SK-N-SH (cell line): Measurements from ENCODE around the gene STX1A. TPM values are rescaled to one million over a fixed set of nuclear protein-coding genes. Genes with fewer than 3 reads are reported as not detected.
"Not testable (repeated sequence)": the region's sequence is repeated elsewhere in the genome, so short reads cannot be mapped to it uniquely, and the experiment has no call there.

Experiments used
- CTCF ChIA-PET: fragments of 300-600, 350-600 bp; formaldehyde crosslinking; extraction: SDS; loops from one replicate; lab custom pipeline; 2021; lab: Yijun Ruan, JAX
- POLR2A ChIA-PET: fragments of 350-600 bp; sonication (Branson Sonifier 250); formaldehyde crosslinking; extraction: SDS; loops from one replicate; lab custom pipeline; 2020; ENCODE audit warnings: antibody characterized with exemption, inconsistent platforms; lab: Yijun Ruan, JAX
- DNase-seq: peaks from one replicate; pipeline ENCODE4 v3.0.0; 2012
- H2AFZ ChIP-seq: fragments of 200-600 bp; sonication (generic); 2 replicates; pipeline ENCODE4 v1.8.1; 2016; ENCODE audit warnings: antibody characterized with exemption, mild to moderate bottlenecking, low read depth
- H3F3A ChIP-seq: fragments of 200-600 bp; sonication (generic); replicated peaks from 2 replicates; pipeline ENCODE3; 2016; ENCODE audit warnings: antibody characterized with exemption, mild to moderate bottlenecking; ENCODE audit not compliant: insufficient read depth
- H3K27ac ChIP-seq, 2 experiments: fragments of 200-500 bp in 1 of 2; fragments of 200-600 bp in 1 of 2; sonication (Bioruptor generic) in 1 of 2; sonication (generic), shearing (Covaris generic) in 1 of 2; 2 replicates each; pipeline versions ENCODE4 v1.5.1 to v1.6.1; 2014 to 2016; ENCODE audit warnings: low read depth in 2 of 2, inconsistent platforms in 1 of 2, low read length in 1 of 2, mild to moderate bottlenecking in 1 of 2, mixed read lengths in 1 of 2
- H3K27me3 ChIP-seq: fragments of 200-600 bp; sonication (generic), shearing (Covaris generic); 2 replicates; pipeline ENCODE4 v1.6.1; 2016; ENCODE audit warnings: mixed run types; ENCODE audit not compliant: insufficient read depth
- H3K36me3 ChIP-seq, 2 experiments: fragments of 200-500 bp in 1 of 2; fragments of 200-600 bp in 1 of 2; sonication (Bioruptor generic) in 1 of 2; sonication (generic) in 1 of 2; replicated peaks in 1 of 2; 2 replicates each; pipeline versions ENCODE3 to v1.5.1; 2014 to 2016; ENCODE audit warnings: low read length in 1 of 2, mild to moderate bottlenecking in 1 of 2; ENCODE audit not compliant: insufficient read depth in 2 of 2, control insufficient read depth in 1 of 2
- H3K4me1 ChIP-seq, 2 experiments: fragments of 200-500 bp in 1 of 2; fragments of 200-600 bp in 1 of 2; sonication (Bioruptor generic) in 1 of 2; sonication (generic), shearing (Covaris generic) in 1 of 2; 2 replicates each; pipeline versions ENCODE4 v1.5.1 to v1.6.1; 2014 to 2016; ENCODE audit warnings: low read depth in 1 of 2, low read length in 1 of 2, mixed run types in 1 of 2; ENCODE audit not compliant: insufficient read depth in 2 of 2, control insufficient read depth in 1 of 2
- H3K4me2 ChIP-seq: fragments of 200-600 bp; sonication (generic), shearing (Covaris generic); 2 replicates; pipeline ENCODE4 v1.6.1; 2017; ENCODE audit warnings: mixed run types
- H3K4me3 ChIP-seq, 2 experiments: fragments of 200-500 bp in 1 of 2; fragments of 200-600 bp in 1 of 2; sonication (Bioruptor generic) in 1 of 2; sonication (generic), shearing (Covaris generic) in 1 of 2; 2 replicates each; pipeline versions ENCODE4 v1.5.1 to v1.8.1; 2014 to 2016; ENCODE audit warnings: low read depth in 2 of 2, inconsistent platforms in 1 of 2, low read length in 1 of 2, mild to moderate bottlenecking in 1 of 2, mixed read lengths in 1 of 2, moderate library complexity in 1 of 2
- H3K79me2 ChIP-seq: fragments of 200-600 bp; sonication (generic); 2 replicates; pipeline ENCODE4 v1.8.1; 2017; ENCODE audit warnings: mild to moderate bottlenecking; ENCODE audit not compliant: insufficient read depth
- H3K9ac ChIP-seq: fragments of 200-600 bp; sonication (generic); 2 replicates; pipeline ENCODE4 v1.6.1; 2017; ENCODE audit warnings: mixed run types
- H3K9me2 ChIP-seq: fragments of 200-600 bp; sonication (generic); 2 replicates; pipeline ENCODE4 v1.6.1; 2017; ENCODE audit warnings: mixed run types
- H3K9me3 ChIP-seq: fragments of 200-600 bp; sonication (generic); 2 replicates; pipeline ENCODE4 v1.6.1; 2017; ENCODE audit warnings: mixed run types, mild to moderate bottlenecking, moderate library complexity
- H4K20me1 ChIP-seq: fragments of 200-600 bp; sonication (generic); 2 replicates; pipeline ENCODE4 v1.6.1; 2017; ENCODE audit warnings: mild to moderate bottlenecking, mixed run types; ENCODE audit not compliant: insufficient read depth
- FOXM1 ChIP-seq: IDR thresholded peaks from 2 replicates; pipeline ENCODE4 v1.4.0; 2012; ENCODE audit warnings: low read depth, mild to moderate bottlenecking
- GABPA ChIP-seq: IDR thresholded peaks from 2 replicates; pipeline ENCODE4 v1.4.0; 2012; ENCODE audit warnings: low read depth, mild to moderate bottlenecking
- MEF2A ChIP-seq: IDR thresholded peaks from 2 replicates; pipeline ENCODE4 v1.4.0; 2012; ENCODE audit warnings: low read depth, borderline replicate concordance
- NFIC ChIP-seq: IDR thresholded peaks from 2 replicates; pipeline ENCODE4 v1.4.0; 2012; ENCODE audit warnings: borderline replicate concordance
- NRF1 ChIP-seq: IDR thresholded peaks from 2 replicates; pipeline ENCODE4 v1.6.1; 2012; ENCODE audit warnings: low read depth, mild to moderate bottlenecking, low read length
- POLR2AphosphoS5 ChIP-seq: IDR thresholded peaks from 2 replicates; pipeline ENCODE4 v1.6.1; 2012; ENCODE audit warnings: low read depth, low read length
- RAD21 ChIP-seq: IDR thresholded peaks from 2 replicates; pipeline ENCODE4 v1.6.1; 2012; ENCODE audit warnings: mild to moderate bottlenecking, low read length
- RXRA ChIP-seq: IDR thresholded peaks from 2 replicates; pipeline ENCODE4 v1.4.0; 2012; ENCODE audit warnings: low read depth, mild to moderate bottlenecking, borderline replicate concordance
- TCF12 ChIP-seq: IDR thresholded peaks from 2 replicates; pipeline ENCODE4 v1.4.0; 2012
- WGBS: methylation state at CpG from one replicate; pipeline ENCODE4 v1.1.6; 2017; ENCODE audit warnings: low lambda C conversion rate; 5-methylcytosine and 5-hydroxymethylcytosine counted together
- polyA plus RNA-seq, 3 experiments: library from polyadenylated mRNA; depleted of rRNA; stranded (reverse); fragments of >200 nt; gene quantifications; 2 replicates each; pipeline ENCODE4 v1.2.3, GENCODE V29; 2012
- TF ChIP-seq, protein P1 (sequence below): IDR thresholded peaks from 2 replicates; pipeline ENCODE4 v1.4.0; 2012; ENCODE audit warnings: low read depth
- TF ChIP-seq, protein P2 (sequence below): IDR thresholded peaks from 2 replicates; pipeline ENCODE4 v1.4.0; 2012; ENCODE audit warnings: low read depth, borderline replicate concordance
- TF ChIP-seq, protein P3 (sequence below): fragments of 200-600 bp; sonication (generic); IDR thresholded peaks from 2 replicates; pipeline ENCODE4 v1.6.1; 2017; ENCODE audit warnings: antibody characterized with exemption, mild to moderate bottlenecking, moderate library complexity

Gene STX1A
- polyA plus RNA-seq, 1 of the 3 experiments (the other 2 are of a cell fraction), result 91.1 TPM

DNA sequence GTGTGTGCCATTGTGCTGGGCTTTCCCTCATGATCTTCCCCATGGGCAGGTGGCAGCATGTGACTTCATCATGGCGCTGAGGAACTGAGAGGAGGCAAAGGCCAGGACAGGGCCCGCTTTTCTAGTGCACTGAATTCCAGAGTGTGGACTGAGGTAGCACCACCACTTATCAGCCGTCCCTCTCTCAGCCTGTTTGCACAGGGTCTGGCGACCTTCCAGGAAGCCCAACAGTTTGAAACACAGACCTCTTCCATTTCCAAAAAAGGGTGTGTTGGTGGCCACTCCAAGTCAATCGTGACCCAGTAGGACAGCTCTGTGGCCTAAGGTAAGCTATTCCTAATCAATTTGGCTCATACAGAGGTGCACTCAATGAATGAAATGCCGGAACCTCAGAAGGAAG is 40.6 kb downstream of the STX1A start:
- no peaks in the 10 kb centered on the region for H4K20me1 ChIP-seq
- DNase-seq, result no peak
- no peak overlapping the region for H3K27ac ChIP-seq
- H3K4me3 ChIP-seq, result no peak overlapping the region
- no peak overlapping the region for H3K9ac ChIP-seq
- H3K79me2 ChIP-seq, result peaks cover 57% of the 10 kb centered on the region
- H3K4me1 ChIP-seq, result peaks cover 16 to 19% of the 10 kb centered on the region in 2 experiments; a peak in 3 of 4 replicates
- H3K4me2 ChIP-seq, result no peak overlapping the region
- no peaks in the 10 kb centered on the region for H3K9me3 ChIP-seq
- H3K9me2 ChIP-seq, result no peaks in the 10 kb centered on the region
- 90% methylated on average over 6 of the region's 6 CpGs for WGBS
- H2AFZ ChIP-seq, result no peak overlapping the region
- peaks cover 7 to 27% of the 10 kb centered on the region in 2 experiments for H3K36me3 ChIP-seq
- TF ChIP-seq RXRA (no peak), MEF2A (no peak), TCF12 (no peak)
- TF ChIP-seq, all 33 proteins: peak for 0
- POLR2A ChIA-PET, result no interaction called here
- H3K27me3 ChIP-seq, result no peaks in the 10 kb centered on the region
- no peaks in the 10 kb centered on the region for H3F3A ChIP-seq
- CTCF ChIA-PET, result interaction anchor here (2.8 kb wide), 1 partner anchor 72 kb away, joined by 11 read pairs; no protein-coding TSS in a partner anchor

DNA sequence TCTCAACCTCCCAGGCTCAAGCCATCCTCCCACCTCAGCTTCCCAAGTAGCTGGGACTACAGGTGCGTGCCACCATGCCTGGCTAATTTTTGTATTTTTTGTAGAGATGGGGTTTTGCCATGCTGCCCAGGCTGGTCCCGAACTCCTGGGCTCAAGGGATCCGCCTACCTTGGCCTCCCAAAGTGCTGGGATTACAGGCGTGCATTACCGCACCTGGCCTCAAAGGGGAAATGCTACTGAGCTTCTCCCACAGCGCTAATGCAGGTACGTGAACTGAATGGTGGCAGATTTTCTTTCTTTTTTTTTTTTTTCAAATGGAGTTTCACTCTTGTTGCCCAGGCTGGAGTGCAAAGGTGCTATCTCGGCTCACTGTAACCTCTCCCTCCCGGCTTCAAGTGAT is 43.4 kb downstream of the STX1A start:
- H3K27ac ChIP-seq, H3K4me1 ChIP-seq, H3K4me3 ChIP-seq, DNase-seq, H3K27me3 ChIP-seq, H2AFZ ChIP-seq, H3K9me2 ChIP-seq, H3K9me3 ChIP-seq, H4K20me1 ChIP-seq, H3F3A ChIP-seq, H3K9ac ChIP-seq, POLR2A ChIA-PET, H3K4me2 ChIP-seq: not testable (repeated sequence)
- CTCF ChIA-PET, result interaction anchor here (0.8 to 4.1 kb wide), 6 partner anchors 8 to 70 kb away, joined by 3 to 26 read pairs (median 8); partner anchors contain the start of gene VPS37D
- Histone ChIP-seq H3K79me2 (peaks cover 31% of the 10 kb centered on the region), H3K36me3 (peaks cover 9 to 27% of the 10 kb centered on the region in 2 experiments)
- WGBS, result 97% methylated on average over 9 of the region's 9 CpGs

DNA sequence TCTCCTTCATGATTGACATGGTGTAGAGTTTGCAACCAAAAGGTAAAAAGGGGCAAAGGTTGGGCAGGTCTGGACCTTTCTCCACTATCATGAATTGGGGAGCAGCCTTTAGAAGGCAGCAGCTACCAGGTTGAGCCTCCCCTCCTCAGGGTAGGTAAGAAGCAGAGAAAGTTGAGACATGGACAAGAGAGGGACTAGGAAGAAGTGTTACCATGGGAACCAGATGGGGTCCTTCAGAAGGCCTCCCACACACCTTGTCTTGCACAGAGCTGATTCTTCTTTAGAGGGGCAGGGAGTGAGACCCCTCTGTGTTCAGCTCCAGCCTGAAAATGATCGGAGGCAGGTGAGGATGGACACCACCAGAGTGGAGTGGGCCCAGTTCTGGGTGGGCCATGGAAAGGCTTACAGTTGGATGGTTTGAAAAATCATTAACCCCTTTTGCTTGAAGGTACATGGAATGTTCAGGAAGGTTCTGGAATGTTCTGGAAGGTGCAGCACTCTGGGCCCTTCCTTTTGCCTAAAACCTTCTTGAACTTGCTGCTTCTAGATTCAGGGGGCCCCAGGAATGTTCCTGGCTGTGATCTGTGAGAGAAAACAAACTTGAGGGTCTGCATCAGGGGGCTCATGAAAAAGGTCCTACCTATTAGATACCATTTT is 44.9 kb downstream of the STX1A start:
- Histone ChIP-seq H3K9me3 (no peaks in the 10 kb centered on the region), H3K9me2 (no peaks in the 10 kb centered on the region), H2AFZ (no peak overlapping the region), H3K9ac (no peak overlapping the region), H4K20me1 (no peaks in the 10 kb centered on the region), H3K4me1 (no peaks in the 10 kb centered on the region; a peak in 1 of 4 replicates), H3K79me2 (peaks cover 16% of the 10 kb centered on the region; the same call in 1 of the 2 replicates), H3K4me2 (no peak overlapping the region), H3K27me3 (no peaks in the 10 kb centered on the region), H3K27ac (no peak overlapping the region), H3K4me3 (no peak overlapping the region), H3F3A (no peaks in the 10 kb centered on the region), H3K36me3 (peaks cover 5 to 18% of the 10 kb centered on the region in 2 experiments)
- CTCF ChIA-PET, result interaction anchor here (0.8 to 4.1 kb wide), 6 partner anchors 22 to 180 kb away, joined by 3 to 26 read pairs (median 4); no protein-coding TSS in a partner anchor
- 86% methylated on average over 1 of the region's 1 CpG for WGBS
- TF ChIP-seq NFIC, result no peak
- TF ChIP-seq, protein P1, sequence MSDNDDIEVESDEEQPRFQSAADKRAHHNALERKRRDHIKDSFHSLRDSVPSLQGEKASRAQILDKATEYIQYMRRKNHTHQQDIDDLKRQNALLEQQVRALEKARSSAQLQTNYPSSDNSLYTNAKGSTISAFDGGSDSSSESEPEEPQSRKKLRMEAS, result no peak
- no peak for TF ChIP-seq NRF1
- no peak for TF ChIP-seq RAD21
- TF ChIP-seq TCF12, result no peak
- no peak for TF ChIP-seq POLR2AphosphoS5
- TF ChIP-seq, protein P2, sequence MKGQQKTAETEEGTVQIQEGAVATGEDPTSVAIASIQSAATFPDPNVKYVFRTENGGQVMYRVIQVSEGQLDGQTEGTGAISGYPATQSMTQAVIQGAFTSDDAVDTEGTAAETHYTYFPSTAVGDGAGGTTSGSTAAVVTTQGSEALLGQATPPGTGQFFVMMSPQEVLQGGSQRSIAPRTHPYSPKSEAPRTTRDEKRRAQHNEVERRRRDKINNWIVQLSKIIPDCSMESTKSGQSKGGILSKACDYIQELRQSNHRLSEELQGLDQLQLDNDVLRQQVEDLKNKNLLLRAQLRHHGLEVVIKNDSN, result no peak
- no peak for TF ChIP-seq GABPA
- TF ChIP-seq, protein P3, sequence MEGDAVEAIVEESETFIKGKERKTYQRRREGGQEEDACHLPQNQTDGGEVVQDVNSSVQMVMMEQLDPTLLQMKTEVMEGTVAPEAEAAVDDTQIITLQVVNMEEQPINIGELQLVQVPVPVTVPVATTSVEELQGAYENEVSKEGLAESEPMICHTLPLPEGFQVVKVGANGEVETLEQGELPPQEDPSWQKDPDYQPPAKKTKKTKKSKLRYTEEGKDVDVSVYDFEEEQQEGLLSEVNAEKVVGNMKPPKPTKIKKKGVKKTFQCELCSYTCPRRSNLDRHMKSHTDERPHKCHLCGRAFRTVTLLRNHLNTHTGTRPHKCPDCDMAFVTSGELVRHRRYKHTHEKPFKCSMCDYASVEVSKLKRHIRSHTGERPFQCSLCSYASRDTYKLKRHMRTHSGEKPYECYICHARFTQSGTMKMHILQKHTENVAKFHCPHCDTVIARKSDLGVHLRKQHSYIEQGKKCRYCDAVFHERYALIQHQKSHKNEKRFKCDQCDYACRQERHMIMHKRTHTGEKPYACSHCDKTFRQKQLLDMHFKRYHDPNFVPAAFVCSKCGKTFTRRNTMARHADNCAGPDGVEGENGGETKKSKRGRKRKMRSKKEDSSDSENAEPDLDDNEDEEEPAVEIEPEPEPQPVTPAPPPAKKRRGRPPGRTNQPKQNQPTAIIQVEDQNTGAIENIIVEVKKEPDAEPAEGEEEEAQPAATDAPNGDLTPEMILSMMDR, result no peak
- TF ChIP-seq FOXM1, result no peak
- POLR2A ChIA-PET, result interaction anchor here (0.5 kb wide), 1 partner anchor 18 kb away, joined by 3 read pairs; no protein-coding TSS in a partner anchor
- no peak for DNase-seq
